ENCODE measurements around the gene RENBP. TPM values are rescaled to one million over a fixed set of nuclear protein-coding genes. Genes with fewer than 3 reads are reported as not detected.

RENBP gene
- 10 to 100 TPM in 5 of 9 donors, 1 to 10 TPM in 4; 5.1 to 35.5 (median 10.2) TPM for total RNA-seq
- 1 to 10 TPM; 6.4 to 9.8 TPM for polyA plus RNA-seq
- long read RNA-seq, donor 1, partial matches to known transcripts: 2 of 7 reads
- long read RNA-seq, donor 1, other reads (novel, unspliced or antisense): 1 of 7 reads
- long read RNA-seq, donor 2, partial matches to known transcripts: 2 of 4 reads
- long read RNA-seq, donor 2, other reads (novel, unspliced or antisense): 1 of 4 reads
- long read RNA-seq, donor 3, partial matches to known transcripts: 1 of 3 reads
- long read RNA-seq, donor 3, other reads (novel, unspliced or antisense): 0 of 3 reads

DNA sequence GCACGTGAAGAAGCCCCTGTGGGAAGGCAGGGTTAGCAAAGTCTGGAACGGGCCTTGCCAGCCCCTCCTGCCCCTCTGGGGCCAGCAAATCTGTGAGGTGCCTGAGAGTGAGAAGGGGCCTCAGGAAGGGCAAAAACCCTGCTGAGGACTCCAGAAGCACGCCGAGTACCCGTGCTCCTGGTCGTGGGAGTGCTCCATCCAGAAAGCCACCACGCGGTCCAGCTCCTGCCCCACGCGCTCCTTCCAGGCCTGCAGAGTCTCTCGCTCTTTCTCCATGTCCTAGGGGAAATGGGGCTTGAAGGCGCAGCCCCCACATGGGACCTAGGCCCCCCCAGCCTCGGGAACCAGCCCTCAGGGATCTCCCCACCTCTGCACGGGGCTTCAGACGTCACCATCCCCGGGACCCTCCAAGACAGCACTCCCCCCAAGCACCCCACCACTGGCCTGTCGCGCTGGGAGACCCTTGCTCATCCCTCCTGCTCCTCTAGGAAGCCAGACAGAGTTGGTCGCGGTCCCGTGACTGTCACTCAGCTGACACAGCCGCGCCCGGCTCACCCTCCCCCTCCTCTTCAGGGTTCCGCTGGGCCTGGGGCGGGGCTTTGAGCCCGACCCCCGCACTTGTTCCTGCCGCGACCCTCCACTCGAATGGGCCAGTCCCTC is at the start of gene RENBP:
Gene RENBP, minus strand, starts transcription at position 504 of the 660 bp plus-strand sequence. Its CDS starts 33 bp downstream, at position 471.
- Histone ChIP-seq H3K27ac (peak within 1 kb of the TSS in 6 of 12 donors; percentile 8 to 63 (median 41)), H3K27me3 (peaks cover 0 to 28% (median 0%) of the 10 kb centered on the region in 9 donors), H3K4me1 (peaks cover 0 to 25% (median 4%) of the 10 kb centered on the region in 12 donors), H3K36me3 (peaks cover 0 to 5% (median under 1%) of the 10 kb centered on the region in 9 donors), H3K4me3 (peak within 1 kb of the TSS in 11 of 12 donors; percentile 18 to 59 (median 45)), H3K9me3 (no peaks in the 10 kb centered on the region)
- DNase-seq (peak; percentile 56 to 83 (median 63)), ATAC-seq (peak in 3 of 4 donors; percentile 44 to 63 (median 59))
- no peak for TF ChIP-seq CTCF (IDR thresholded peaks at IDR 0.05)
- TF ChIP-seq POLR2A (IDR thresholded peaks at IDR 0.05): no peak
- 16 to 39% (median 25%) methylated on average over 12 to 31 of the region's 31 CpGs for WGBS, 4 donors
- intact Hi-C loops (cut with DNase I): no loop called here

- Histone ChIP-seq H3K27ac (no peak overlapping the region), H3K4me3 (no peak overlapping the region), H3K4me1 (no peaks in the 10 kb centered on the region), H3K9me3 (no peaks in the 10 kb centered on the region), H3K36me3 (no peaks in the 10 kb centered on the region), H3K27me3 (peaks cover 0 to 41% (median 0%) of the 10 kb centered on the region in 9 donors)
- TF ChIP-seq POLR2A (IDR thresholded peaks at IDR 0.05) (no peak), CTCF (IDR thresholded peaks at IDR 0.05) (no peak)
- no peak for DNase-seq
- ATAC-seq: no peak
- intact Hi-C loops (cut with DNase I): loop anchor here in 1 of 10 donors (10.0 kb wide), 1 partner anchor 369 kb away; no protein-coding TSS in a partner anchor
- WGBS, 4 donors: 81 to 89% (median 85%) methylated on average over 10 of the region's 10 CpGs
These were observed 49.5 kb upstream of the RENBP start for GRCh38 chrX:153993978-153994377.

DNA sequence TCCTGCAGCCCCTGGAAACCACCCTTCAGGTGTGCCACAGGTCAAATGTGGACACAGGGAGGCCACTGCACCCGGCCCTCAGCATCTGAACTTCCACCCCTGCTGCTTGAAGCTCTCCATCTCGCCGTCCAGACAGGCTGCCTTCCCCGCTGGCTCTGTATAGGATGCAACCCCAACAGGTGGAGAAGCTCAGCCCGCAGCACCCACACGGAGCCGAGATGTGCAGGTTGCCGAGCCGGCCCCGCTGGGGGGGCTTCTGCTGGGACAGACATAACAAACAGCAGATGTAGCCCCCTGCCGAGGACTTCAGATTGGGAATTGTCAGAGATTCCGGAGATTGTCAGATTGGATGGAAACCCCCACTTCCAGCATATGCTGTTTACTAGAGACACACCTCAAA is 48.6 kb upstream of the RENBP start:
- DNase-seq (no peak), ATAC-seq (no peak)
- Histone ChIP-seq H3K4me1 (no peaks in the 10 kb centered on the region), H3K27ac (no peak overlapping the region), H3K36me3 (no peaks in the 10 kb centered on the region), H3K27me3 (peaks cover 0 to 41% (median 0%) of the 10 kb centered on the region in 9 donors), H3K4me3 (no peak overlapping the region), H3K9me3 (no peaks in the 10 kb centered on the region)
- WGBS, 4 donors: 83 to 88% (median 85%) methylated on average over 8 to 12 of the region's 12 CpGs
- intact Hi-C loops (cut with DNase I): loop anchor here in 1 of 10 donors (10.0 kb wide), 1 partner anchor 368 kb away; no protein-coding TSS in a partner anchor
- TF ChIP-seq CTCF (IDR thresholded peaks at IDR 0.05) (no peak), POLR2A (IDR thresholded peaks at IDR 0.05) (no peak)

DNA sequence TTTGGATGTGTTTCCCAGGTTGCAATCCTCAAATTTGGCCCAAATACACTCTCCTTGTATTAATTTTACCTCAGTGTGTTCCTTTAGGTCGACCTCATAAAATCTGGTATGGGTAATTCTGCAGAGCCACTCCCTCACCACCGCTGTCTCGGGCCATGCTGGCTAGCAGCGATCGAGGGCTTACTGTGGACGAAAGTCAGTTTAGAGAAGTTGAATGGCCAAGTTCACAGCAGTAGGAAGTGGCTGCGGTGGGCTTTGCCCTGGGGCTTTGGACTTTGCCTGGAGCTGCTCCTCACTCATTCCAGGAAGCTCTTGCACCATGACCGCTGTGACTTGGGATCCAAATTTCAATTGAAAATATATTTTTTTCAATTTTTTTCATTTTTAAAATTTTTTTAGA is 47.7 kb upstream of the RENBP start:
- Histone ChIP-seq H3K27me3 (peaks cover 0 to 39% (median 0%) of the 10 kb centered on the region in 9 donors), H3K27ac (no peak overlapping the region), H3K4me3 (no peak overlapping the region), H3K9me3 (no peaks in the 10 kb centered on the region), H3K4me1 (no peaks in the 10 kb centered on the region), H3K36me3 (no peaks in the 10 kb centered on the region)
- TF ChIP-seq CTCF (IDR thresholded peaks at IDR 0.05) (no peak), POLR2A (IDR thresholded peaks at IDR 0.05) (no peak)
- DNase-seq: no peak
- WGBS, 4 donors: 82 to 91% (median 87%) methylated on average over 8 of the region's 8 CpGs
- intact Hi-C loops (cut with DNase I): loop anchor here in 1 of 10 donors (10.0 kb wide), 1 partner anchor 367 kb away; no protein-coding TSS in a partner anchor
- no peak for ATAC-seq
